CD4-positive, alpha-beta memory T cell (primary cell): Measurements from ENCODE around the gene GCK. TPM values are rescaled to one million over a fixed set of nuclear protein-coding genes. Genes with fewer than 3 reads are reported as not detected.

Experiments
- CTCF ChIA-PET: fragments of 350-600 bp; sonication (Branson Sonifier 250); formaldehyde crosslinking; loops from one replicate; lab custom pipeline; 2021; ENCODE audit warnings: inconsistent platforms; ENCODE audit not compliant: partially characterized antibody; lab: Charles Lee
- POLR2A ChIA-PET: fragments of 350-600 bp; sonication (Branson Sonifier 250); formaldehyde crosslinking; loops from one replicate; lab custom pipeline; 2021; ENCODE audit not compliant: partially characterized antibody; lab: Charles Lee
- DNase-seq, 5 donors: peaks; one replicate each; pipeline versions ENCODE4 v3.0.0 to v3.0.0-alpha.2; 2020 to 2022; ENCODE audit warnings: mixed read lengths in 1 of 5
- H3K27ac ChIP-seq: one replicate; pipeline ENCODE4 v1.7.0; 2013; ENCODE audit warnings: low read depth, low read length
- H3K27me3 ChIP-seq: 2 replicates; pipeline ENCODE4 v1.7.0; 2013; ENCODE audit warnings: mild to moderate bottlenecking, low read length, moderate library complexity; ENCODE audit not compliant: insufficient read depth
- H3K36me3 ChIP-seq: 2 replicates; pipeline ENCODE4 v1.7.0; 2013; ENCODE audit warnings: mild to moderate bottlenecking, low read length, moderate library complexity; ENCODE audit not compliant: insufficient read depth
- H3K4me1 ChIP-seq: 2 replicates; pipeline ENCODE4 v1.7.0; 2013; ENCODE audit warnings: mild to moderate bottlenecking, low read length, moderate library complexity; ENCODE audit not compliant: insufficient read depth
- H3K4me3 ChIP-seq, 2 donors: one replicate each; pipeline ENCODE4 v1.7.0; 2013; ENCODE audit warnings: low read length in 2 of 2, mild to moderate bottlenecking in 1 of 2
- H3K9me3 ChIP-seq, 2 donors: one replicate each; pipeline ENCODE4 v1.7.0; 2013; ENCODE audit warnings: low read length in 2 of 2, control low read depth in 1 of 2; ENCODE audit not compliant: control insufficient read depth in 1 of 2
- H3K27ac Mint-ChIP-seq, 7 donors: one replicate each; pipeline ENCODE4 v1.8.0; 2020 to 2021; ENCODE audit warnings: mixed read lengths in 7 of 7, mild to moderate bottlenecking in 6 of 7, inconsistent platforms in 3 of 7, moderate library complexity in 3 of 7
- H3K27me3 Mint-ChIP-seq, 2 donors: one replicate each; pipeline ENCODE4 v1.8.0; 2020 to 2021; ENCODE audit warnings: mixed read lengths in 2 of 2
- H3K36me3 Mint-ChIP-seq, 2 donors: one replicate each; pipeline ENCODE4 v1.8.0; 2020 to 2021; ENCODE audit warnings: mixed read lengths in 2 of 2, inconsistent platforms in 1 of 2, mild to moderate bottlenecking in 1 of 2
- H3K4me1 Mint-ChIP-seq, 4 donors: one replicate each; pipeline ENCODE4 v1.8.0; 2020 to 2021; ENCODE audit warnings: mixed read lengths in 4 of 4, mild to moderate bottlenecking in 1 of 4
- H3K4me3 Mint-ChIP-seq, 8 donors: one replicate each; pipeline ENCODE4 v1.8.0; 2020 to 2021; ENCODE audit warnings: mixed read lengths in 8 of 8, mild to moderate bottlenecking in 7 of 8, moderate library complexity in 6 of 8, inconsistent platforms in 3 of 8
- H3K9me3 Mint-ChIP-seq, 8 donors: one replicate each; pipeline ENCODE4 v1.8.0; 2020 to 2021; ENCODE audit warnings: mixed read lengths in 8 of 8, mild to moderate bottlenecking in 5 of 8, inconsistent platforms in 3 of 8, moderate library complexity in 1 of 8
- intact Hi-C: fragments of 100-400 bp; cut with micrococcal nuclease; formaldehyde crosslinking; loops from one replicate; pipeline ENCODE4 v1.15.1; 2023
- polyA plus RNA-seq, 2 donors: library from polyadenylated mRNA; unstranded; fragments of 300-500 nt; fragmentation: Illumina TruSeq; gene quantifications; one replicate each; pipeline ENCODE4 v1.2.3, GENCODE V29; 2021
- total RNA-seq, 2 experiments: library from RNA; stranded (reverse); gene quantifications; one replicate each; pipeline ENCODE4 v1.2.3, GENCODE V29; 2021

The GCK gene
- total and polyA plus RNA-seq, 4 experiments from 2014 or later: 0.33 to 0.38 TPM; not detected in 2

DNA sequence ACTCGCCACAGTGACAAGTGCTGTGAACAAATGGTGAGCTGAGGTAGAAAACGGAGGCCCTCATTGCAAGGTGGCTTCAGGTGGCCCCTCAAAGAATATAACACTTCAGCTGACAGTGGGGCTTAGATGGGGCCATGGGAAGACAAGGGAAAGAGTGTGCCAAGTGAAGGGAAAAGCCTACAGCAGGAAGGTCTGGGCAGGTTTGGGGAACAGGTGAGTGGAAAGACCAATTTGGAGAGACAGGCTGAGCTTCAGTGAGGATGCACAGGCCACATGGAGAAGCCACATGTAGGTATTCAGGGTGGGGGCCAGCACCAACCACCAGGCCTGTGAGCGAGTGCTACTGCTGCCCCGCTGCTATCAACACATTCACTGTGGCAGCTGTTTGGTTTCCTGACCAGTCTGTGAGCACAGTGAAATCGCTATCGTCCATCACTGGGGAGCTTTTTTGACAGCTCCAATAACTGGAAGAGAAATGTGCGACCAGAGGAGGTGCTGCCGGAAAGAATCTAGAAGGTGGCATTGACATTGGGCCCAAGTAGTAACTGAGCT is 69.3 kb downstream of the GCK start:
- intact Hi-C loops: loop anchor here (5.0 kb wide), 2 partner anchors 82 to 253 kb away; partner anchors contain the start of genes MRPS24 and YKT6
- H3K27ac Mint-ChIP-seq: peak overlapping the region in 4 of 7 donors; percentile 2 to 64 (median 38)

DNA sequence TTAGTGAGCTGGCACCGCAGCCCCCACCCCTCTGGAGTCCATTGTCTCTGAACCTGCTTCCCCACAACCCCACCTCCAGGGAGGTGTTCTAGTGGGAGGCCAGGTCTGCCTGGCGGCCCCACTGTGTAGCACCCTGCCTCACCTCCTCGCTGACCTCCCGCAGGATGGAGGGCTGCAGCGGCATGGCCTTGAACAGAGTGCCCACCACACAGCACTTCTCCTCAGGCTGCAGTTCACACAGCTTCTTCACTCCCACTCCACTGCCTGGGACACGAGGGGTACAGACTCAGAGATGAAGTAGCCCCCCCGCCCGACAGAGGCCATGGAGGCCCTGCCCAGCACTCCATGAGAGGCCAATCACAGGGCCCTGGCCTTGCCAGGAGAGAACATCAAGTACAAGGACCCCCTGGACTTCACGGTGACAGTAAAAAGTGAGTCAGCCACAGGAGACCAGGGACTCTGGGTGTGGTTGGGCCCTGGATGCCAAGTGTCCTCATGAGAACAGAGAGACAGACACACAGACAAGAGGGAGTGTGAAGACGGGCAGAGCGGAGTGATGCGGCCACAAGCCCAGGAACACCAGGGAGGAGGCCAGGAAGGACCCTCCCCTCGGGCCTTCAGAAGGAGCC is 71.3 kb downstream of the GCK start:
- peaks cover 17 to 25% (median 20%) of the 10 kb centered on the region in 4 donors for H3K4me1 Mint-ChIP-seq

More for the DNA sequence above, 69.3 kb downstream of the GCK start:
- peak overlapping the region in 2 of 8 donors; percentile 26 to 36 for H3K4me3 Mint-ChIP-seq
- Histone ChIP-seq H3K9me3 (no peaks in the 10 kb centered on the region), H3K4me1 (peaks cover 22% of the 10 kb centered on the region), H3K36me3 (peaks cover 21% of the 10 kb centered on the region), H3K27me3 (no peaks in the 10 kb centered on the region), H3K27ac (no peak overlapping the region), H3K4me3 (no peak overlapping the region)
- H3K4me1 Mint-ChIP-seq: peaks cover 20 to 31% (median 27%) of the 10 kb centered on the region in 4 donors
- peaks cover 26 to 46% of the 10 kb centered on the region in 2 donors for H3K36me3 Mint-ChIP-seq
- no peak for DNase-seq
- H3K9me3 Mint-ChIP-seq: no peaks in the 10 kb centered on the region
- H3K27me3 Mint-ChIP-seq: no peaks in the 10 kb centered on the region
- POLR2A ChIA-PET: no interaction called here
- CTCF ChIA-PET: no interaction called here

GRCh38 chr7:44116789-44117666 is 72.2 kb downstream of the GCK start:
- peaks cover 23% of the 10 kb centered on the region for H3K36me3 ChIP-seq
- Mint-ChIP-seq H3K4me3 (no peak overlapping the region), H3K27ac (peak overlapping the region in 2 of 7 donors; percentile 41 to 66), H3K27me3 (no peaks in the 10 kb centered on the region), H3K4me1 (peaks cover 10 to 16% (median 14%) of the 10 kb centered on the region in 4 donors), H3K9me3 (no peaks in the 10 kb centered on the region), H3K36me3 (peaks cover 26 to 56% of the 10 kb centered on the region in 2 donors)
- peaks cover 5% of the 10 kb centered on the region for H3K4me1 ChIP-seq
- H3K9me3 ChIP-seq: no peaks in the 10 kb centered on the region
- intact Hi-C loops: no loop called here
- CTCF ChIA-PET: no interaction called here
- no peak overlapping the region for H3K4me3 ChIP-seq
- no peaks in the 10 kb centered on the region for H3K27me3 ChIP-seq
- no peak overlapping the region for H3K27ac ChIP-seq
- POLR2A ChIA-PET: no interaction called here
- no peak for DNase-seq

More for the DNA sequence above, 71.3 kb downstream of the GCK start:
- H3K4me3 Mint-ChIP-seq: no peak overlapping the region
- no peaks in the 10 kb centered on the region for H3K27me3 ChIP-seq
- POLR2A ChIA-PET: no interaction called here
- H3K27ac Mint-ChIP-seq: no peak overlapping the region
- H3K4me1 ChIP-seq: peaks cover 14% of the 10 kb centered on the region
- H3K27ac ChIP-seq: no peak overlapping the region
- H3K27me3 Mint-ChIP-seq: no peaks in the 10 kb centered on the region
- no peaks in the 10 kb centered on the region for H3K9me3 ChIP-seq
- intact Hi-C loops: no loop called here
- no peaks in the 10 kb centered on the region for H3K9me3 Mint-ChIP-seq
- CTCF ChIA-PET: no interaction called here
- H3K36me3 Mint-ChIP-seq: peaks cover 26 to 56% of the 10 kb centered on the region in 2 donors
- no peak for DNase-seq
- no peak overlapping the region for H3K4me3 ChIP-seq
- peaks cover 23% of the 10 kb centered on the region for H3K36me3 ChIP-seq

DNA sequence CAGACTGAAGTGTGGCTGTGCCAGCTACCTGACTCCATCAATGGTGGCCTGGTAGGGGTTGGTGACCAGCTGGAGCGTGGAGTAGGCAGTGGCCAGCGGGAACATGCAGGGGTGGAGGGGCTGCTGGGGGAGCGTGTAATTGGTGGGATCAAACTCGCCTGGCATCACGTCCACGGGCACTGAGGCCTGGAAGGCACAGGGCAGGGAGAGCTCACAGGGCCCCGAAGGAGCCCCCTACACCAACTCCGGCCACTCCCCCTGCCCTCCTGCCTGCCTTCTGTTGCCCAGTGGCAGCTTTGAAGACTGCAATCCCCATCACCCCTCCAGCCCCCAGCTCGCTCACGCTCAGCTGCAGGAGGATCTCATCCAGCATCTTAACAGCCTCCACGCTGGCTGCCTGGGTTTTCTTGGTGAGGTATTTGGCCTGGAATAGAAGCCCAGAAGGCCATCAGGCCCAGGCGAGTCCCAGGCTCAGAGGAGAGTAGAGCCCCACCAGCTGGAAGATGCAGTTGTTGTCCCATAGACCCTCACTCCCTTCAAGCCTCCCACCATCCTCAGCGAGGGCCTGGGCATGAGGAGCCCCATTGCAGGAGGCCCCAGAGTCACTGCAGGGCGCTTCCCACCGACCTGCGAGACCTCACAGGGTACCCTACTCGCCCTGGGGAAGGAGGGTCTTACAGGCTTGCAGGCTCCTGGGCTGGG is 73.0 kb downstream of the GCK start:
- no peaks in the 10 kb centered on the region for H3K9me3 Mint-ChIP-seq
- Histone ChIP-seq H3K27me3 (no peaks in the 10 kb centered on the region), H3K4me1 (no peaks in the 10 kb centered on the region), H3K9me3 (no peaks in the 10 kb centered on the region), H3K36me3 (peaks cover 21% of the 10 kb centered on the region), H3K27ac (no peak overlapping the region), H3K4me3 (no peak overlapping the region)
- no peak for DNase-seq
- H3K4me1 Mint-ChIP-seq: peaks cover 10 to 14% (median 12%) of the 10 kb centered on the region in 4 donors
- H3K36me3 Mint-ChIP-seq: peaks cover 26 to 56% of the 10 kb centered on the region in 2 donors
- H3K4me3 Mint-ChIP-seq: no peak overlapping the region
- ChIA-PET POLR2A (no interaction called here), CTCF (no interaction called here)
- no peak overlapping the region for H3K27ac Mint-ChIP-seq
- no peaks in the 10 kb centered on the region for H3K27me3 Mint-ChIP-seq
- intact Hi-C loops: no loop called here

GRCh38 chr7:44114586-44115310 is 74.5 kb downstream of the GCK start:
- H3K9me3 ChIP-seq: no peaks in the 10 kb centered on the region
- Mint-ChIP-seq H3K27ac (peak overlapping the region in 1 of 7 donors; percentile 50), H3K36me3 (peaks cover 11 to 45% of the 10 kb centered on the region in 2 donors), H3K27me3 (no peaks in the 10 kb centered on the region), H3K9me3 (no peaks in the 10 kb centered on the region), H3K4me3 (no peak overlapping the region), H3K4me1 (peaks cover 0 to 5% (median 3%) of the 10 kb centered on the region in 4 donors)
- intact Hi-C loops: no loop called here
- H3K27ac ChIP-seq: no peak overlapping the region
- CTCF ChIA-PET: interaction anchor here (1.1 kb wide), 1 partner anchor 16 kb away, joined by 3 read pairs; no protein-coding TSS in a partner anchor
- DNase-seq: no peak
- POLR2A ChIA-PET: interaction anchor here (1.4 kb wide), 1 partner anchor 9 kb away, joined by 4 read pairs; the partner anchor contains the start of gene POLD2
- no peaks in the 10 kb centered on the region for H3K27me3 ChIP-seq
- H3K36me3 ChIP-seq: peaks cover 14% of the 10 kb centered on the region
- H3K4me3 ChIP-seq: no peak overlapping the region
- no peaks in the 10 kb centered on the region for H3K4me1 ChIP-seq

DNA sequence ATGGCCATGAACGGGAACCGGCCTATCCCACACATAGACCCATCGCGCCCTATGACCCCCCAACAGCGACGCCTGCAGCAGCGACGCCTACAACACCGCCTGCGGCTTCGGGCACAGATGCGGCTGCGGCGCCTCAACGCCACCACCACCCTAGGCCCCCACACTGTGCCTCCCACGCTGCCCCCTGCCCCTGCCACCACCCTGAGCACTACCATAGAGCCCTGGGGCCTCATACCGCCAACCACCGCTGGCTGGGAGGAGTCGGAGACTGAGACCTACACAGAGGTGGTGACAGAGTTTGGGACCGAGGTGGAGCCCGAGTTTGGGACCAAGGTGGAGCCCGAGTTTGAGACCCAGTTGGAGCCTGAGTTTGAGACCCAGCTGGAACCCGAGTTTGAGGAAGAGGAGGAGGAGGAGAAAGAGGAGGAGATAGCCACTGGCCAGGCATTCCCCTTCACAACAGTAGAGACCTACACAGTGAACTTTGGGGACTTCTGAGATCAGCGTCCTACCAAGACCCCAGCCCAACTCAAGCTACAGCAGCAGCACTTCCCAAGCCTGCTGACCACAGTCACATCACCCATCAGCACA is 75.4 kb downstream of the GCK start:
- ChIA-PET CTCF (no interaction called here), POLR2A (interaction anchor here (1.4 kb wide), 1 partner anchor 9 kb away, joined by 4 read pairs; the partner anchor contains the start of gene POLD2)
- Histone ChIP-seq H3K9me3 (no peaks in the 10 kb centered on the region), H3K4me3 (no peak overlapping the region), H3K4me1 (no peaks in the 10 kb centered on the region), H3K36me3 (peaks cover 8% of the 10 kb centered on the region), H3K27ac (no peak overlapping the region), H3K27me3 (no peaks in the 10 kb centered on the region)
- no peak overlapping the region for H3K4me3 Mint-ChIP-seq
- intact Hi-C loops: no loop called here
- DNase-seq: no peak
- peaks cover 0 to 1% (median 0%) of the 10 kb centered on the region in 4 donors for H3K4me1 Mint-ChIP-seq
- H3K36me3 Mint-ChIP-seq: peaks cover 7 to 38% of the 10 kb centered on the region in 2 donors
- no peaks in the 10 kb centered on the region for H3K27me3 Mint-ChIP-seq
- peak overlapping the region in 2 of 7 donors; percentile 22 to 50 for H3K27ac Mint-ChIP-seq
- no peaks in the 10 kb centered on the region for H3K9me3 Mint-ChIP-seq
